ENCODE data around the gene C14orf119.

C14orf119 gene

GRCh38 chr14:23056956-23057756 lies 38.1 kb upstream of the C14orf119 start, which contains the start of gene CDH24:
Gene CDH24, minus strand, starts transcription at chr14:23057520. Its CDS starts 1,787 bp downstream, at chr14:23055733.
- no peak for DNase-seq (ENCODE audit: extremely low read depth, low read depth)

GRCh38 chr14:23057757-23058653 lies 37.3 kb upstream of the C14orf119 start:
- DNase-seq (ENCODE audit: extremely low read depth, low read depth), result peak; percentile 56
- peak; percentile 90 for TF ChIP-seq CTCF (IDR thresholded peaks at IDR 0.05; ENCODE audit: low read depth, low read length)

More at GRCh38 chr14:23056956-23057756, 38.1 kb upstream of the C14orf119 start, which contains the start of gene CDH24:
- no peak for TF ChIP-seq CTCF (IDR thresholded peaks at IDR 0.05; ENCODE audit: low read depth, low read length)

- DNase-seq (ENCODE audit: extremely low read depth, low read depth), result no peak
- no peak for TF ChIP-seq CTCF (IDR thresholded peaks at IDR 0.05; ENCODE audit: low read depth, low read length)
These were observed 36.4 kb upstream of the C14orf119 start for GRCh38 chr14:23058654-23059504.

- DNase-seq (ENCODE audit: extremely low read depth, low read depth), result no peak
- no peak for TF ChIP-seq CTCF (IDR thresholded peaks at IDR 0.05; ENCODE audit: low read depth, low read length)
These were observed 34.6 kb upstream of the C14orf119 start for GRCh38 chr14:23060536-23061260.

GRCh38 chr14:23062002-23062401 lies 33.3 kb upstream of the C14orf119 start:
- peak; percentile 69 for DNase-seq (ENCODE audit: extremely low read depth, low read depth)

More at GRCh38 chr14:23062002-23062401, 33.3 kb upstream of the C14orf119 start:
- TF ChIP-seq CTCF (IDR thresholded peaks at IDR 0.05; ENCODE audit: low read depth, low read length), result no peak
